GM19455 (cell line): ENCODE data around the gene SLC4A1AP.

Experiments
- ATAC-seq: cut with Tn5 transposase; IDR thresholded peaks from one replicate; pipeline ENCODE4 v1.9.1; 2021; ENCODE audit not compliant: unreplicated experiment

Gene SLC4A1AP

GRCh38 chr2:27702302-27702701 is 38.6 kb downstream of the SLC4A1AP start:
- ATAC-seq = no peak

- no peak for ATAC-seq
Observed at GRCh38 chr2:27703638-27704341, 40.1 kb downstream of the SLC4A1AP start.

- ATAC-seq = no peak
Observed at GRCh38 chr2:27704342-27704876, 40.7 kb downstream of the SLC4A1AP start.

GRCh38 chr2:27705851-27706622 is 42.3 kb downstream of the SLC4A1AP start:
- no peak for ATAC-seq

GRCh38 chr2:27707462-27708256 is 44.0 kb downstream of the SLC4A1AP start:
- no peak for ATAC-seq

- no peak for ATAC-seq
Observed at GRCh38 chr2:27708257-27708654, 44.6 kb downstream of the SLC4A1AP start.

GRCh38 chr2:27708666-27709065 is 45.0 kb downstream of the SLC4A1AP start:
- ATAC-seq = no peak

- ATAC-seq = no peak
Observed at GRCh38 chr2:27709326-27709725, 45.6 kb downstream of the SLC4A1AP start.

- no peak for ATAC-seq
Observed at GRCh38 chr2:27709960-27710575, 46.4 kb downstream of the SLC4A1AP start.

- no peak for ATAC-seq
Observed at GRCh38 chr2:27710640-27711430, 47.1 kb downstream of the SLC4A1AP start.

- ATAC-seq = no peak
Observed at GRCh38 chr2:27711804-27712203, 48.1 kb downstream of the SLC4A1AP start.

- no peak for ATAC-seq
Observed at GRCh38 chr2:27712522-27712921, 48.8 kb downstream of the SLC4A1AP start.

GRCh38 chr2:27713201-27713600 is 49.5 kb downstream of the SLC4A1AP start:
- ATAC-seq = no peak

GRCh38 chr2:27714053-27714452 is 50.4 kb downstream of the SLC4A1AP start:
- ATAC-seq = no peak

- no peak for ATAC-seq
Observed at GRCh38 chr2:27714851-27715291, 51.2 kb downstream of the SLC4A1AP start.

- ATAC-seq = no peak
Observed at GRCh38 chr2:27715318-27716210, 51.9 kb downstream of the SLC4A1AP start.

GRCh38 chr2:27716301-27717069 is 52.8 kb downstream of the SLC4A1AP start:
- ATAC-seq = no peak

GRCh38 chr2:27717070-27717795 is 53.5 kb downstream of the SLC4A1AP start:
- ATAC-seq = no peak
